SH-SY5Y (cell line): ENCODE results near the gene RSU1.

Experiments used
- GATA2 ChIP-seq: IDR thresholded peaks from 2 replicates; pipeline ENCODE4 v1.6.1; 2011; ENCODE audit warnings: mild to moderate bottlenecking, low read depth, low read length
- GATA3 ChIP-seq: IDR thresholded peaks from 2 replicates; pipeline ENCODE4 v1.6.1; 2011; ENCODE audit warnings: low read depth, mild to moderate bottlenecking, low read length, moderate library complexity

DNA sequence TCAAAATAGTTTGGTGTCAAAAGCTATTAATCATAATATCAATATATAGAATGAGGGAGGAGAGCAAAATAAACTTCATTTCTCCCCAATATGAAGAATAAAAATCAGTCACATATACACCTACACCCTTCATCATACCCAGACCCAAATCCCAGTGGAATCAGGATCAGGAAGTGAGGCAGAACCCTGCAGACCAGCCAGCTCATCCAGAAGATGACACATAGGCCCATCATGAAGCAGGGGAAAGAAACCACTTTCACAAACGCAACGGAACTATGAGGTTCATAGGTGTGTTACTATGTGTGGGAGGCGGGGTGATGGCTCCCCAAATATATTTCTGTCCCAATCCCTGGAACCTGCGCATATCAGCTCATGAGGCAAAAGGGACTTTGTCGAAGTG is 89.0 kb downstream of the RSU1 start:
- TF ChIP-seq GATA2, result no peak
- TF ChIP-seq GATA3, result no peak
